DLD1 (cell line): ENCODE data around the gene HDHD5.

Experiments used
- in situ Hi-C: cut with HindIII; loops from 2 replicates; pipeline ENCODE4 v1.10.0; 2017; ENCODE audit warnings: low sequenced_read_pairs

Gene HDHD5

DNA sequence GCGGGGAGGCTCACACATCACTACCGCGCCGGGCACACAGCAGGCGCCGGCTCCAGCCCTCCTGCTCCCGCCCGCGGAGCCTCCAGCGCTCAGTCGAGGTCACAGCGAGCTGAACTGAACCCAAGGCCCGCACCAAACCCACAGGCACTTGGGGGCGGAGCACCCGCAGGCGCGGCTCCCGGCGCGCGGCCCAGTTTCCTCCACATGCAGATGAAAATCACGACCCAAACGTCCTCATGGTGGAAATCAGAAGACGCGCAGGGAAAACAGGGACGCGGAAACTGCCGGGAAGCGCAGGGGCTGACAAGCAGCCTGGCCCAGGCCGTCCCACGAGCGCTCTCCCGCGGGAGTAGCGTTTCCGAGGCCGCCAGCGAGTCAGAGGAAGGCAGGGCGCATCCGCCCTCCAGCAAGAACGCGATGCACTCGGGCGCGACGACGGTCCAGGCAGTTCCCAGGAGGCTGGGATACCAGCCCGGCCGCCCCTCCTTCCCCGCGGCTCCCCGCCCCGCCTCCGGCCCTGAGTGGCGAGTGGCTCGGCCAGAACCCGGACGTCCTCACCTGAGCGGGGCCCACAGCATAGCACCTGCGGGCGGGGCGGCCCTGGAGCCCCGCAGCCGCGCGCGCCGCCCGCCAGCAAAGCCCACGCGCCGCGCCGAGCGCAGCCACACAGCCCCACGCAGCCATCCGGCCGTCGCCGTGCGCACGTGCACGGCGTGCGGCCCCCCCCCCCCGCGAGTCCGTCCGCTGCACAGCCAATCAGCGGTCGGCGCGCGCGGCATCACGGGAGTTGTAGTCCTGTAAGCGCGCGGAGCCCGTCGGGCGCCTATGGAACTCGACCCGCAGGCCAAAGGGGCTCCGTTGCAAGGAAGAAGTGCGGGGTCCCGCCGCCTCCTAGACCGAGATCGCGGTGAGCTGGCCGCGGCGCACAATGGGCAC is at the start of gene HDHD5:
TSS of gene HDHD5 (minus strand) at position 710 of the 936 bp plus-strand sequence. CDS start at position 684, 26 bp downstream.
- in situ Hi-C loops = no loop called here

GRCh38 chr22:17205432-17205831 is 46.4 kb upstream of the HDHD5 start:
- in situ Hi-C loops = no loop called here

DNA sequence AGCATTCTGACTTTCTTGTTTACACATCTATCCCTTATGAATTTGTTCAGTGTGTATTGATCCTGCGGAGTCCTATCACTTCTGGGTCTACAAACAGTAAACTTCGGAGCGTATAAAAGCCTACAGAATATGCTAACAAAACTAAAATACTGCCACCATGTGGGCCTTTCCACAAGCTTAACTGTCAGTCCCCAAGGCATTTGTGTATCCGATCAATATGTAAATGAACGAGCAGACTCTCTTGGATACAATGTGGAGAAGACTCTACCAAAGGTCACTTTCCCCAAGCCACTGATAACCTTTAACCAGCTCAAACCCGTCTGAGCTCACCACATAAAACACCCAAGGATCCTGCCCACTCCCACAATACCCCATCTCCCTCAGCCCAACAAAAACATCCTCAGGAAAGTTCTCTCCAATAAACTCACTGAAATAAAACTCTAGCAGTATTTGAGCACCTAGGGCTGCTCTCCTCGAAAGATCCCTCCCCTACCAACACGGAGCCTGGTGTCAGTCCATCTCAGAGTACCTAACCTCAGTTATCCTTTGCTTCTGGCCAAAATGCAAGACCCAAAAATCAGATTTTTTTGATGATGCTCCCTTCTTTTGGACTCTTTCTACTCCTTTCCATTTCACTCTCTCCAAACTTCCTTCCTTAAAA is 42.3 kb upstream of the HDHD5 start:
- in situ Hi-C loops = no loop called here

DNA sequence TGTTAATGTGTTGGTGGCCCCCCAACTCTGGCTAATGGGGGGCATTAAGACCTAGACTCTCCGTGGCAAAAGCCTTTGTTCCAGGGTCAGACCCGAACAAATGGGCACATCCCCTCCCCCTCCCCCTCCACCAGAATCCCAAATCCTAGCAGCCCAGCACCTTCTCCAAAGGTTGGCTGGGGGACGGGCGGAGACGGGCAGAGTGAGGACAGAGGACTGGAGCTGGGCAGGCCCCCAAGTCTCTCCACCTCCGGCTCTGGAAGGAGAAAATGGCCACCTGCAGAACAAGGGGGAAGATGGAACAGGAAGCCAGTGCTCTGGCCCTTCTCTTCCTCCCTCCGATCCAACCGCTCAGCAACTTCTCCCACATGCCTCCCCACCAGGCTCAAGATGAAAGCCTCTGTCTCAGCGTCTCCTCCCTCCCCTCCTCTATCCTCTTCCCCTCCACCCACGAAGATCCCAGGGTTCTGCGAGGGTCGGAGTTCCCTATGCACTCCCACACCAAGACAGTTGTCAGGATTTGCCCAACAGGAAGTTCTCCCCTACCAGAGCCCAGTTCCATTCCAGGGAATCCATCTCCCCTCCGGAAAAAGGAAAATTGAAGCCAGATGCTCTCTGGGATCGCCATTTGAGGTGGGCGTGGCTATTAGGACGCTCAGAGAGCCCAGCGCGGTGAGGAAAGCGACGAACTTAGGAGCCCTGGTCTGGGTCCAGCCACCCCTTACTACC is 40.1 kb upstream of the HDHD5 start:
- in situ Hi-C loops = no loop called here

DNA sequence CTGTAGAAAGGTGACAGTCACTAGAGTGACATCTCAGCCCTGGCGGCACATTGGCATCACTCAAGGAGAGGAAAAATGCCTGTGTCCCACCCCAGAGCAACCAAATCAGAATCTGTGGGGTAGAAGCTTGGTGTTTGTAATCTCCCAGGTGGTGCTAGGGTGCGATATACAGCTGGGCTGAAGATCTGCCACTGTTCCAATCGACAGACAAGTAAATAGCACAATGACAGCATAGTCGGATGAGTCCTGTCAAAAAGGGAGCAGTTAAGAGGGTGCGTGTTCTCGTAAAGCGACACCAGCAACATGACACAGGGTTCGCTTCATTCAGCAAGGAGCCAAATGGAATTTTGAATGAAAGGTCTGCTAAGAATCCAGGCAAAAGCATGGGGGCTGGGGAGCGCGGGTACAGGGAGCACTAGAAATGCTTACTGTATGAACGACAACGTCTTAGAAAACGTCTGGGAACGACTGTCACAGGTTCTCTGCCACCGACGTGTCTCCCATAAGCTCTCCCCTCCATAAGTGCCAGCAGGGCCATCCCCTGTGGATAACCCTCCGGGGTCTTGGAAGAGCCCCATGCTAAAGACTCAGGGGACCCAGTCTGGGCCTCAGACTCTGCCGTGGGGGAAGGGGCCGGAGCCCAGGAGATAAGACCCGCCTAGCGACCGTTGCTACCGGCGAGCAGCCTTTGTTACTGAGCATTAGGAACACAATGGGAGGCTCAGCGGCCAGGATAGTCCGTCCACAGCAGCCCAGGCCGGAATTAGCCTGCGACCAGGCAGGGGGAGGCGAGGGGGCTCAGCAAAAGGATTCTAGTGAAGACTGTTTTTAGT is 39.3 kb upstream of the HDHD5 start:
- in situ Hi-C loops = no loop called here

- in situ Hi-C loops = no loop called here
Measured at GRCh38 chr22:17194213-17194612, 35.1 kb upstream of the HDHD5 start.

DNA sequence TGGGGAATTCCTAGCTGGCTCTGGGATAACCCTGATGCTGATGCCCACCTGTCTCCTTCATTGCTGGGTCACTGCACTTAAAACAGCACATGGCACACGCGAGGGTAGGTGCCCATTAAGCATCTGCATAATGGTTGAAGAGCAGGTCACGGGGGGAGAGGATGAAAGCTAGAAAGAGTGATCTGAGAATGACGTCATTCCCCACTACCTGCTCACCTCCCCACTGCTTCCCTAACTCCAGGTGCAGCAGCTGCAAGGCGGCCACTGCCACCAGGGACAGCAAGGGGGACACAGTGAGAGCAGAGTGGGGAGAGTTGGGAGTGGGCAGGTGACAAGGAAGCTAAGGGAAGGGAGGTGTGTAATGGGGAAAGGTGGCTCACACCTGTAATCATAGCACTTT is 33.1 kb upstream of the HDHD5 start:
- in situ Hi-C loops = no loop called here

- in situ Hi-C loops = no loop called here
Measured at GRCh38 chr22:17191163-17191784, 32.2 kb upstream of the HDHD5 start.

GRCh38 chr22:17190702-17191101 is 31.6 kb upstream of the HDHD5 start:
- in situ Hi-C loops = no loop called here

- in situ Hi-C loops = no loop called here
Measured at GRCh38 chr22:17176715-17177114, 17.6 kb upstream of the HDHD5 start.

DNA sequence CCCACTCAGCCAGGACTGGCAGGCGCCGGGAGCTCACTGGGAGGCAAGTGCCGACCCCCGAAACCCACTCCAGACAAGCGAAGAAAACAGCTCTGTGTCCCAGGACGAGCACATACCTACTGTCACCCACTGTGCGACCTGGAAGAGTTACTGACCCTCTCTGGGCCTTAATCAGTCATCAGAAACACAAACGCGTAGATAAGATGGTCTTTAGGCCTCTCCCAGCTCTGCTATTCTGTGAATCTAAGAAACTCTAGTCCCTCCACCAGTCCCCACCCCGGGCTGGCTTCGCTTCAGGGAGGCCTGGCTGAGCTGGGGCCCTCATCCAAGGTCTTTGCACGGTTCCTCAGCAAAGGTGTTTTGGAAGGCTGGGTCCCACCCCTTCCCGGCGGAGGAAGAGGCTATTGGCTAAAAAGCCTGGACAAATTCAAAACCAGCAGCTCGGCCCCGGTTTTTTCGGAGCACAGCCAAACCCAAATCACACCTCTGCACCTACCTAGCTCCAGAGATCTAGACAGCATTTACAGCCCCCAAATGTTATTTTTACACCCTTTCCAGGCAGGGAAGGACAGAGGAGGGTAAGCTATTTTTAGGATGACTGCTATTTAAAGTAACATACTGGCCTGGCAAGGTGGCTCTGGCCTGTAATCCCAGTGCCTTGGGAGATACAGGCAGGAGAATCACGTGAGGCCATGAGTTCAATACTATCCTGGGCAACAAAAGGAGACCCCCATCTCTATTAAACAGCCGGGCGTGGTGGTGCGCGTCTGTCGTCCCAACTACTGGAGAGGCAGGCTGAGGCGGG is 13.2 kb upstream of the HDHD5 start:
- in situ Hi-C loops = no loop called here

DNA sequence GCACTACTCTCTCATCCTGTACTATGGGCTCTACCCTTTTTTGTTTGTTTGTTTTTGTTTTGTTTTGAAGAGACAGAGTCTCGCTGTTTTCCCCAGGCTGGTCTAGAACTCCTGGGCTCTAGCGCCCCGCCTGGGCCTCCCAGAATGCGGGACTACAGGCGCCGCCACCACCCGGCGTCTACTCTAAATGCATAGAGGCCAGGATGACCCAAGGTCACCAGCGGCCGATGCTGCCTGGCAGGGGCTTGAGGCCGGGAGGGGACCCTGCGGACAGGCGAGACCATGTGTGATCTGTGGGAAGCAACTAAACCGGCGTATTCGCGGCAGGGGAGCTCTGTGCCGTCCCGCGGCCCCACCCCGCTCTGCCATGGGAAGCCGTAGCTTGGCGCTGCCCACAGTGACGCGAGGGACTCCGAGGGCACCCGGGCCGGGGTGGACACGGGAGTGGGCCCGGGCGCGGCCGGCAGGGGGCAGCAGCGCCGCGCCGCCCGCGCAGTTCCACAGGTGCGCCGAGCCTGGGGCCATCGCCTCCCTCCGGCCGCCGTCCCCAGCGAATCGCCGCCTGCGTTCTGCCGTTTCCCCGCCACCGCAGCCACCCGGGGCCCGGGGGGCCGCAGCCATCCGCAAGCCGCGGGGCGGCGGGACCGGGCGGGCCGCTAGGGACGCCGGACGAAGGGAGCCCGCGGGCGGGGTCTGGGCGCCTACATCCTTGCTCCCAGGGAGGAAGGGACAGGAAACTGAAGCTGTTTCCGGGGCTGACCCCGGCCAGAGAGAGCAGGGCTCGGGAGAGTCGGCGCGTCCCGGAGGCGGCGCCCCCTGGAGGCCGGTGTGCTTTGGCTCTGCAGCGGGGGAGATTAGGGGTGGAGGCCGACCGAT is 12.3 kb upstream of the HDHD5 start:
- in situ Hi-C loops = no loop called here

DNA sequence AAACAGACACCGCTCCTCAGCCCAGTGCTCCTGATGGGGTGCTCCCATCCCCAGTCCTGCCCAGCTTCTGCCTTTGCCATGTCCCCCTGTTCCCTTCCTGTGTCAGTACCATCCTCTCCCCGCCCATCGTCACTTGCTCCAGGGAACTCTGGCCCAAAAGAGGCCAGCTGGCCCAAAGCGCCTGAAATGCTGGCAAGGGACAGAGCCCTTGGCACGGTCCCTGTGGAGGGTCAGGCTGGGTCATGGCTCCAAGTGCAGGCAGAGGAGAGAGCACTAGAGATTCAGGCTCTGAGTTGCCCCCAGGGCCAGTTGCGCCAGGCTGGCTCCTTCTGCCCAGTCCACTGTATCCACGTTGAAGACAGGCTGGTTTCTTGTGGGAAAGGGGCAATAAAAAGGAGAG is 8.4 kb upstream of the HDHD5 start:
- in situ Hi-C loops = no loop called here

- in situ Hi-C loops = no loop called here
Measured at GRCh38 chr22:17164392-17165024, 5.4 kb upstream of the HDHD5 start.

DNA sequence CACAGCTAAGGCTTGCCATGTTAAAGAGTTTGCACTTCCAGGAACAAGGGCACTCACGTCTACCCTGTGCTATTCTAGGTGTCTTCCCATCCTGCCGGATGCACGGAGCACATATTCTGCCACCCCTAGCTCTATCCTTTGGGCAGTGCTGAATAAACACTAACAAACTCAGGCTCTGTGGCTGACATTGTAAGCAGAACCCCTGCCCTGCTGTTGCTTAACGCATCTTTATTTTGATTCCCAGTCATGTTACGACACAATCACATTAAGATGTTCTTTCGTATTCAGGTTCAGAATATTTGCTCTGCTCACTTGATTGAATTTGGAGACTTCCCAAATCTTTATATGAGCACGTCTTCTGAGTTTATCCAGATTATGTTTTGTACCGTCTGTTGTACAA is 3.7 kb upstream of the HDHD5 start:
- in situ Hi-C loops = no loop called here

GRCh38 chr22:17161991-17162390 is 2.9 kb upstream of the HDHD5 start:
- in situ Hi-C loops = no loop called here

DNA sequence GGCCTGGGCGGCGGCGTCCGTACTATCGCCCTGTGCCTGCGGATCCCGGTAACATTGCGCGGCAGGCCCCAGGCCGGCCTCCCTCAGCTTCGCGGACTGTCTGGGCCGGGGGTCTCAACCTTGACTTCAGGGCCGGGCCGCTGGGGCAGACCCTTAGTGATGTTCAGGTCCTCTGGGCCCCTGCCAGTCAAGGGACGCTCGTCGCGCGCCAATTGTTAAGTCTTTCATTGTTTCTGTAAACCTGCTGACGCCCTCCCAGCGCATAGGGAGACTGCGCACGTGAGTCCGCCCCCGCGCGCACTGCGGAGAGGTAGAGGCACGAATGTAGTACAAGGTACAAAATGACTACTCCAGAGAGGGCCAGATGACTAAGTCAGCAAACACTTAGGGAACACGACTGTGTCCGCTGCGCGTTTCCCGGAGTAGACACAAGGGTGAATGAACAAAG is 451 bp upstream of the HDHD5 start:
- in situ Hi-C loops = no loop called here

DNA sequence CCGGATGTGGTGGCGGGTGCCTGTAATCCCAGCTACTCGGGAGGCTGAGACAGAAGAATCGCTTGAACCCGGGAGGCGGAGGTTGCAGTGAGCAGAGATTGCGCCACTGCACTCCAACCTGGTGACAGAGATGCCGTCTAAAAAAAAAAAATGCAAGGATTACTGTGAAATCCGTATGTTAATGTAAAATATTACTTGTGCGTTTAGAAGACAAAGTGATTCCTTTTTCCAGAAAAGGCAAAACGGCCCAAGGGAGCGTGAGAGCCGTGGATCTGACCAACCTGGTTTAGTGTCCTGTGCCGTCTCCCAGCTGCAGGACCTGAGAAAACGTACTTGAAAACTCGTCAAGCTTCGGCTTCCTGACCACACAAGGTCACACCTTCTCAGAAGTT is 905 bp downstream of the HDHD5 start:
- in situ Hi-C loops = no loop called here
